Muscle of arm (tissue), 14 donors: ENCODE data around the gene ATAD5. TPM values are rescaled to one million over a fixed set of nuclear protein-coding genes. Genes with fewer than 3 reads are reported as not detected.
"Not testable (repeated sequence)": the region's sequence is repeated elsewhere in the genome, so short reads cannot be mapped to it uniquely, and the experiment has no call there.

Experiments
- DNase-seq: peaks from one replicate; pipeline ENCODE4 v3.0.0-alpha.2; 2013
- long read RNA-seq, 11 donors: transcript quantifications; one replicate each; lab custom pipeline, GENCODE V29; 2026
- polyA plus RNA-seq, 12 donors: library from polyadenylated mRNA; unstranded; fragments of 120-200 nt; gene quantifications; one replicate each; pipeline ENCODE4 v1.2.1, GENCODE V29; 2013; ENCODE audit not compliant: insufficient read length in 12 of 12

Gene ATAD5
- 1 to 10 TPM in 11 of 12 donors, not detected in 1; 2.3 to 8.5 (median 3.7) TPM for polyA plus RNA-seq
- long read RNA-seq, donor 1, partial matches to known transcripts = 8 of 8 reads
- long read RNA-seq, donor 1, other reads (novel, unspliced or antisense) = 0 of 8 reads
- long read RNA-seq, donor 2, partial matches to known transcripts = 157 of 157 reads
- long read RNA-seq, donor 2, other reads (novel, unspliced or antisense) = 0 of 157 reads
- long read RNA-seq, donor 3 = 0 reads
- long read RNA-seq, donor 4 = 0 reads
- long read RNA-seq, donor 5 = 0 reads
- long read RNA-seq, donor 6 = 0 reads
- long read RNA-seq, donor 7, partial matches to known transcripts = 0 of 5 reads
- long read RNA-seq, donor 7, other reads (novel, unspliced or antisense) = 5 of 5 reads
- long read RNA-seq, donor 8 = 0 reads
- long read RNA-seq, donor 9 = 0 reads
- long read RNA-seq, donor 10 = 0 reads
- long read RNA-seq, donor 11 = 0 reads

GRCh38 chr17:30831663-30832437, at the start of gene ATAD5:
Gene ATAD5 (plus strand): TSS chr17:30831966. CDS start chr17:30832348, 382 bp downstream.
- peak; percentile 95 for DNase-seq

- no peak for DNase-seq
Observed at GRCh38 chr17:30782206-30782605, 49.6 kb upstream of the ATAD5 start.

- no peak for DNase-seq
Observed at GRCh38 chr17:30788918-30789317, 42.8 kb upstream of the ATAD5 start.

- DNase-seq = no peak
Observed at GRCh38 chr17:30790279-30790678, 41.5 kb upstream of the ATAD5 start.

- DNase-seq = no peak
Observed at GRCh38 chr17:30793282-30793977, 38.3 kb upstream of the ATAD5 start.

GRCh38 chr17:30794372-30794771, 37.4 kb upstream of the ATAD5 start:
- DNase-seq = no peak

- no peak for DNase-seq
Observed at GRCh38 chr17:30796016-30796415, 35.8 kb upstream of the ATAD5 start.

GRCh38 chr17:30801671-30802070, 30.1 kb upstream of the ATAD5 start:
- DNase-seq = no peak

- DNase-seq = no peak
Observed at GRCh38 chr17:30805944-30806456, 25.8 kb upstream of the ATAD5 start.

- no peak for DNase-seq
Observed at GRCh38 chr17:30807896-30808295, 23.9 kb upstream of the ATAD5 start.

- no peak for DNase-seq
Observed at GRCh38 chr17:30808785-30809286, 22.9 kb upstream of the ATAD5 start.

- no peak for DNase-seq
Observed at GRCh38 chr17:30809867-30810266, 21.9 kb upstream of the ATAD5 start.

- no peak for DNase-seq
Observed at GRCh38 chr17:30812218-30813177, 19.3 kb upstream of the ATAD5 start.

GRCh38 chr17:30814236-30814635, 17.5 kb upstream of the ATAD5 start:
- DNase-seq = not testable (repeated sequence)

- DNase-seq = not testable (repeated sequence)
Observed at GRCh38 chr17:30814860-30815259, 16.9 kb upstream of the ATAD5 start.

- no peak for DNase-seq
Observed at GRCh38 chr17:30816165-30816564, 15.6 kb upstream of the ATAD5 start.

GRCh38 chr17:30819971-30820705, 11.6 kb upstream of the ATAD5 start:
- no peak for DNase-seq

GRCh38 chr17:30821871-30822723, 9.7 kb upstream of the ATAD5 start:
- no peak for DNase-seq

GRCh38 chr17:30822919-30823318, 8.8 kb upstream of the ATAD5 start:
- not testable (repeated sequence) for DNase-seq
